Measurements from ENCODE around the gene DDN. TPM values are rescaled to one million over a fixed set of nuclear protein-coding genes. Genes with fewer than 3 reads are reported as not detected.

Gene DDN
- total RNA-seq, 1 donor from 2014 or later = 9.2 TPM

- no peak for DNase-seq
Observed at GRCh38 chr12:48981757-48982157, 17.4 kb downstream of the DDN start.

GRCh38 chr12:48980953-48981756, 18.0 kb downstream of the DDN start:
- no peak for DNase-seq

GRCh38 chr12:48980389-48980952, 18.7 kb downstream of the DDN start:
- DNase-seq = no peak

GRCh38 chr12:48979602-48980388, 19.4 kb downstream of the DDN start:
- no peak for DNase-seq

GRCh38 chr12:48978741-48979601, 20.2 kb downstream of the DDN start:
- no peak for DNase-seq

DNA sequence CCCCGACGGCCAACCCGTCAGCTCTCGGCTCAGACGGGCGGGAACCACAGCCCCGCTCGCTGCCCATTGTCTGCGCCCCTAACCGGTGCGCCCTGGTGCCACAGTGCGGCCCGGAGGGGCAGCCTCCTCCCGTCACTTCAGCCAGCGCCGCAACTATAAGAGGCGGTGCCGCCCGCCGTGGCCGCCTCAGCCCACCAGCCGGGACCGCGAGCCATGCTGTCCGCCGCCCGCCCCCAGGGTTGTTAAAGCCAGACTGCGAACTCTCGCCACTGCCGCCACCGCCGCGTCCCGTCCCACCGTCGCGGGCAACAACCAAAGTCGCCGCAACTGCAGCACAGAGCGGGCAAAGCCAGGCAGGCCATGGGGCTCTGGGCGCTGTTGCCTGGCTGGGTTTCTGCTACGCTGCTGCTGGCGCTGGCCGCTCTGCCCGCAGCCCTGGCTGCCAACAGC, 20.9 kb downstream of the DDN start, which contains the start of gene WNT1:
WNT1 (plus strand) TSS at position 32 of the 450 bp plus-strand sequence; CDS start at position 361, 329 bp downstream.
- DNase-seq = no peak

- DNase-seq = no peak
Observed at GRCh38 chr12:48977290-48978281, 21.6 kb downstream of the DDN start.

DNA sequence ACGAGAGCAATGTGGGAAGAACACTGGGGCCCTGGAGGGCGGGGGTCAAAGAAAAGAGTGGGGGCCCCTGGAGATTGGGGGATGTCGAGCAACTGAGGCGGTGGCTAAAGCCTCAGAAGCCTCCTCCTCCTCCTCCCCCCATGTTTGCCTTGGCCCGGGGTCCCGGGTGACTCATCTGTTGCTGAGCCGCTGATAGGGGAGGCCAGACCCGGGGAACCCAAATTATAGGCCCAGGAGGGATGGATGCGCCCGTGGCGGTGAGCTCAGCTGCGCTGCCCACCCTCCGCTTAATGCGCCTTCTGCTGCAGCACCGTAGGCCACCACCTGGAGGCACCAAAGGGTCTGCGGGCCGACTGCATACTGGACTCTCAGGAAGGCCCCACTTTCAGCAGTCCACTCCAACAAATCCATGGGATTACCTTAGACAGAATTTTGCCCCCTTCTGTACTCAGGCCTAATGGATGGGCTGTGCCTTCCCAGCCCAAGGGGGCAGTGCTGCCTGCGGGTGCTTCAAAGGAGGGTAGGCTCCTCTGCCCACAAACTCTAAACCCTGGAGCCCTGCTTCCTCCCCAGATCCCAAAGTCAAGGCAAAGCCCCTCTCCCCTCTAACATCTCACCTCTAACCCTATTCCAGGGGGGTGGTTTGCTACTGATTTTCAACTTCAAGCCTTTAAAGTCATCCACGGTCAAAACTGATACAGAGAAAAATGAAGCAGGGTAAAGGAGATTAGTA, 25.1 kb downstream of the DDN start:
- no peak for DNase-seq

- DNase-seq = no peak
Observed at GRCh38 chr12:48973531-48973930, 25.6 kb downstream of the DDN start.

- DNase-seq = no peak
Observed at GRCh38 chr12:48972952-48973483, 26.2 kb downstream of the DDN start.

GRCh38 chr12:48972213-48972951, 26.8 kb downstream of the DDN start:
- DNase-seq = no peak

GRCh38 chr12:48970702-48971334, 28.4 kb downstream of the DDN start:
- no peak for DNase-seq

DNA sequence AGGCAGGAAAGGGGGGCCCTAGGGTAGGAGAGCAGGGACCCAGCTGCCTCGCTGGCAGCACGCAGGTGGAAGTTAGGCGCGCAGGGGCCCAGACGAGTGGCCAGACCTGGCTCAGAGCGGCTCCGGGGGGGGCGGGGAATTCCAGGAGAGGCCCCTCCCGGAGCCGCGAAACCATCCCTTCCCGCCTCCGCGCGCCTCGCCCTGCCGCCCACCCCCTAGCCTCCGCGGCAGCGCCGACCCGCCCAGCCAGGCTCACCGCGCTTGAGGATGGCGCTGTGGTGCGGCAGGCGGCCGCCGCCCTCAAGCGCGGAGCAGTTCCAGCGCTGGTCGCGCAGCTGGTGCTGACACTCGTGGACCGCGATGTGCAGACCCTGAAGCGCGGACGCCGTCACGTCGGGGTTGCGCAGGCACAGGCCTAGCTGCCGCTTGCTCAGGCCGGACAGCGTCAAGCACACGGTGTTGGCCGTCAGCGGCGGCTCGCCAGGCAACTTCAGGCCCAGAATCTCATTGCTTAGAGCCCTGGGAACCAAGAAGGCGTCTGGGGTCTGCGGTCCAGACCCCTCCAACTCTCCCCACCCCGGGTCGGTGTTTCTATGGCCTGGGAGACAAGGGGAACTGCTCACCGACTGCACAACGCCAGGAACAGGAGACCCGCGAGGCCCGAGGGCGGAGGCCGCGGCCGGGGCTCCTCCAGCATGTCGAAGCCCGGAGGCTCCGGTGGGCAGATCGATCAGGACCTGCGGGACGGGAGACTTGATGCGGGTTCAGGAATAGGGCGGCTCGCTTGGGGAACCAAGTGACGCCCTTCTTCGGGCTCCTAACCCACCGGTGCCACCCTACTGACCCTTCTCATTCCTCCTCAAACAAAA, 29.1 kb downstream of the DDN start:
- DNase-seq = no peak

GRCh38 chr12:48969160-48969771, 29.9 kb downstream of the DDN start:
- no peak for DNase-seq

DNA sequence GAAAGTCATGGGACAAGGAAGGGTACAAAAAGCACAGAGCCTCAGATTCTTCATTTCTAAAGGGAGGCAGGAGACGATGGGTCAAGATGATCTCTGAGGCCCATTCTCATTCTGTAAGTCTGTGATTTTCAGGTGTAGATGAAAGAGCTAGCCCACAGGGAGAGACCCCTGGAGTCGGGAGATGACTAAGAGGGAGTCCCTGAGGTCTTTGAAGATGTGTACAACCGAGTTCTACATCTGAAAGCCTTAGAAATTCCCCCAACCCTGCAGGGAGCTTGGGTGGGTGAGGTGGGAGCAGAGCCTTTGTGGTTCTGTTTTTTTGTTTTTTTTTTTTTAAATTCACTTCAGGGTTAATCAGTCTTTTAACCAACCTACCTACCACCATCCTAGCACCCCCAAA, 30.7 kb downstream of the DDN start:
- DNase-seq = no peak

DNA sequence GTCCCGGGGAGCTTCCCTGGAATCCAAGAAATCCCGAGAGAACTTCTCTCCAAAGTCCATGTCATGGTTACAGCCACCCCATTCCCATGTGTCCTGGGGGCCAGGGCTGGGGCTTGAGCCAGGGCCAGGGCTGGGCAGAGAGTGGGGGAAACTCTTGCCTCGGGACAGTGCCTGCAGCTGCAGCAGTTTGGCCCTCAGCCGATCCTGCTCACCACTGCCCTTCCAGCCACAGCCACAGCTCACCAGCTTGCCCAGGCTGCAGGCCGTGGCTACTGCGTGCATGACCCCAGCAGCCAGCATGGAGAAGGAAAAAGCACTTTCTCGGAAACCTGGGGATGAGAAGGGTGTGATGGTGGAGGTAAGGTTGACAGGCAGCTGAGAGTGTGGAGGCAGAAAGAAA, 31.2 kb downstream of the DDN start:
- DNase-seq = no peak

Measured in occipital lobe (tissue), 2 donors.